Activated naive CD4-positive, alpha-beta T cell (primary cell): ENCODE results near the gene CYP27B1.
"Not testable (repeated sequence)": the region's sequence is repeated elsewhere in the genome, so short reads cannot be mapped to it uniquely, and the experiment has no call there.

ENCODE experiments used
- DNase-seq, 4 experiments: peaks; one replicate each; lab custom pipeline; 2025; lab: John Stamatoyannopoulos, UW

Gene CYP27B1

GRCh38 chr12:57782608-57783465, 16.0 kb upstream of the CYP27B1 start, which contains the start of gene TSFM:
Gene TSFM, plus strand, starts transcription at chr12:57782787. Its CDS starts 15 bp downstream, at chr12:57782802.
- peak; percentile 93 to 98 (median 97) for DNase-seq

- no peak for DNase-seq
Observed at GRCh38 chr12:57782243-57782607, 15.3 kb upstream of the CYP27B1 start.

- DNase-seq: no peak
Observed at GRCh38 chr12:57781801-57782200, 14.9 kb upstream of the CYP27B1 start.

- no peak for DNase-seq
Observed at GRCh38 chr12:57781244-57781643, 14.4 kb upstream of the CYP27B1 start.

GRCh38 chr12:57780284-57780897, 13.5 kb upstream of the CYP27B1 start:
- no peak for DNase-seq

GRCh38 chr12:57779736-57780135, 12.9 kb upstream of the CYP27B1 start:
- DNase-seq: no peak

- no peak for DNase-seq
Observed at GRCh38 chr12:57777911-57778310, 11.0 kb upstream of the CYP27B1 start.

GRCh38 chr12:57777367-57777766, 10.5 kb upstream of the CYP27B1 start:
- DNase-seq: no peak

- DNase-seq: no peak
Observed at GRCh38 chr12:57776247-57776587, 9.3 kb upstream of the CYP27B1 start.

- DNase-seq: no peak
Observed at GRCh38 chr12:57775563-57776246, 8.8 kb upstream of the CYP27B1 start.

GRCh38 chr12:57775044-57775443, 8.2 kb upstream of the CYP27B1 start:
- DNase-seq: no peak

GRCh38 chr12:57774634-57775033, 7.8 kb upstream of the CYP27B1 start:
- DNase-seq: not testable (repeated sequence)

- DNase-seq: no peak
Observed at GRCh38 chr12:57772429-57773322, 5.8 kb upstream of the CYP27B1 start, which contains the start of gene EEF1AKMT3. Gene EEF1AKMT3, plus strand, starts transcription at chr12:57772614. Its CDS starts 111 bp downstream, at chr12:57772725.

- DNase-seq: peak; percentile 72 to 82 (median 75)
Observed at GRCh38 chr12:57771873-57772428, 5.1 kb upstream of the CYP27B1 start, which contains the start of gene METTL1. Gene METTL1, minus strand, starts transcription at chr12:57772105. Its CDS starts 22 bp downstream, at chr12:57772083.

GRCh38 chr12:57771236-57771872, 4.5 kb upstream of the CYP27B1 start:
- DNase-seq: peak in 2 of 4 experiments; percentile 40 to 61

GRCh38 chr12:57770734-57771133, 3.9 kb upstream of the CYP27B1 start:
- no peak for DNase-seq

GRCh38 chr12:57769594-57769993, 2.7 kb upstream of the CYP27B1 start:
- DNase-seq: no peak

GRCh38 chr12:57767876-57768275, 998 bp upstream of the CYP27B1 start:
- DNase-seq: no peak

- DNase-seq: no peak
Observed at GRCh38 chr12:57767305-57767698, 424 bp upstream of the CYP27B1 start.

GRCh38 chr12:57765698-57766463, 997 bp downstream of the CYP27B1 start:
- DNase-seq: no peak
